Prostate gland (tissue), 2 donors: Measurements from ENCODE around the gene OR13A1.
"Not testable (repeated sequence)": the region's sequence is repeated elsewhere in the genome, so short reads cannot be mapped to it uniquely, and the experiment has no call there.

Source experiments
- CTCF ChIP-seq, 4 experiments: fragments of 200-600 bp in 2 of 4; fragments of 450-650 bp in 2 of 4; sonication (generic) in 2 of 4; IDR thresholded peaks; 1 replicate in 3 of 4; 2 replicates in 1 of 4; pipeline ENCODE4 v1.5.1; 2016 to 2019; ENCODE audit warnings: antibody characterized with exemption in 4 of 4, mild to moderate bottlenecking in 2 of 4, moderate library complexity in 2 of 4
- POLR2A ChIP-seq: fragments of 450-650 bp; IDR thresholded peaks from one replicate; pipeline ENCODE4 v1.6.1; 2016; ENCODE audit warnings: antibody characterized with exemption, mild to moderate bottlenecking
- POLR2AphosphoS5 ChIP-seq: sonication (generic); formaldehyde crosslinking; IDR thresholded peaks from one replicate; pipeline ENCODE4 v1.6.1; 2017; ENCODE audit warnings: antibody characterized with exemption

- not testable (repeated sequence) for TF ChIP-seq CTCF (IDR thresholded peaks at IDR 0.05); POLR2A; POLR2AphosphoS5
Observed at GRCh38 chr10:45340420-45340819, 25.0 kb upstream of the OR13A1 start.
